Upper lobe of right lung (tissue), 1 donor: Measurements from ENCODE around the gene TSBP1. TPM values are rescaled to one million over a fixed set of nuclear protein-coding genes. Genes with fewer than 3 reads are reported as not detected.

Source experiments
- ATAC-seq: fragments of 200-7000 bp; cut with Tn5 transposase; one replicate; pipeline ENCODE4 v1.9.1; 2020; ENCODE audit warnings: mild to moderate bottlenecking, moderate library complexity
- DNase-seq: peaks from one replicate; pipeline ENCODE4 v3.0.0-alpha.2; 2020
- H3K27ac ChIP-seq: fragments of 200-600 bp; one replicate; pipeline ENCODE4 v1.8.0; 2022
- H3K27me3 ChIP-seq: fragments of 200-600 bp; one replicate; pipeline ENCODE4 v1.8.0; 2022; ENCODE audit warnings: mild to moderate bottlenecking
- H3K36me3 ChIP-seq: fragments of 200-600 bp; one replicate; pipeline ENCODE4 v1.8.0; 2022
- H3K4me1 ChIP-seq: fragments of 200-600 bp; one replicate; pipeline ENCODE4 v1.8.0; 2022
- H3K4me3 ChIP-seq: fragments of 200-600 bp; one replicate; pipeline ENCODE4 v1.8.0; 2022; ENCODE audit warnings: mild to moderate bottlenecking
- H3K9me3 ChIP-seq: fragments of 200-600 bp; one replicate; pipeline ENCODE4 v1.8.0; 2022
- CTCF ChIP-seq: fragments of 200-600 bp; IDR thresholded peaks from one replicate; pipeline ENCODE4 v1.8.0; 2022; ENCODE audit warnings: antibody characterized with exemption
- intact Hi-C: fragments of 100-400 bp; cut with DNase I; formaldehyde crosslinking; loops from one replicate; pipeline ENCODE4 v1.11.0; 2022
- total RNA-seq: library from RNA; stranded (reverse); fragmentation: NEBNext Ultra II Directional; extraction: Animal tissue kit (Norgen Biotek cat#: 25700); gene quantifications from one replicate; pipeline ENCODE4 v1.2.1, GENCODE V29; 2021
- donor health status: DM: no; HTN: yes; CAD: no; lungs with severe emphysema.

The TSBP1 gene
- total RNA-seq, 1 donor from 2014 or later: not detected

- H3K27me3 ChIP-seq: peaks cover 44% of the 10 kb centered on the region
- intact Hi-C loops: loop anchor here (5.0 to 10.0 kb wide), 2 partner anchors 284 to 386 kb away; no protein-coding TSS in a partner anchor
These were observed 39.2 kb upstream of the TSBP1 start for GRCh38 chr6:32410906-32411305.

GRCh38 chr6:32406857-32407256 lies 35.2 kb upstream of the TSBP1 start, which contains the start of gene BTNL2:
TSS of gene BTNL2 (minus strand) at chr6:32407181. CDS start at chr6:32407123, 58 bp downstream.
- H3K27me3 ChIP-seq: peaks cover 55% of the 10 kb centered on the region

More at GRCh38 chr6:32410906-32411305, 39.2 kb upstream of the TSBP1 start:
- ATAC-seq: no peak
- Histone ChIP-seq H3K4me3 (no peak overlapping the region), H3K9me3 (no peaks in the 10 kb centered on the region), H3K27ac (no peak overlapping the region), H3K36me3 (no peaks in the 10 kb centered on the region), H3K4me1 (peaks cover 7% of the 10 kb centered on the region)
- TF ChIP-seq CTCF: no peak
- no peak for DNase-seq

GRCh38 chr6:32406197-32406596 lies 34.5 kb upstream of the TSBP1 start:
- Histone ChIP-seq H3K9me3 (no peaks in the 10 kb centered on the region), H3K27me3 (peaks cover 52% of the 10 kb centered on the region), H3K27ac (no peak overlapping the region), H3K4me1 (no peaks in the 10 kb centered on the region), H3K36me3 (no peaks in the 10 kb centered on the region), H3K4me3 (no peak overlapping the region)
- TF ChIP-seq CTCF: no peak
- ATAC-seq: no peak
- intact Hi-C loops: no loop called here
- no peak for DNase-seq

More at GRCh38 chr6:32406857-32407256, 35.2 kb upstream of the TSBP1 start, which contains the start of gene BTNL2:
- Histone ChIP-seq H3K27ac (no peak within 1 kb of the TSS), H3K4me3 (no peak within 1 kb of the TSS), H3K9me3 (no peaks in the 10 kb centered on the region), H3K4me1 (no peaks in the 10 kb centered on the region), H3K36me3 (no peaks in the 10 kb centered on the region)
- DNase-seq (no peak), ATAC-seq (no peak)
- intact Hi-C loops: no loop called here
- no peak for TF ChIP-seq CTCF

GRCh38 chr6:32405656-32406055 lies 34.0 kb upstream of the TSBP1 start:
- Histone ChIP-seq H3K9me3 (no peaks in the 10 kb centered on the region), H3K36me3 (no peaks in the 10 kb centered on the region), H3K4me3 (no peak overlapping the region), H3K27ac (no peak overlapping the region), H3K27me3 (peaks cover 52% of the 10 kb centered on the region), H3K4me1 (no peaks in the 10 kb centered on the region)
- DNase-seq: no peak
- no peak for TF ChIP-seq CTCF
- intact Hi-C loops: no loop called here
- ATAC-seq: no peak

- Histone ChIP-seq H3K4me3 (no peak overlapping the region), H3K27ac (no peak overlapping the region), H3K4me1 (no peaks in the 10 kb centered on the region), H3K36me3 (no peaks in the 10 kb centered on the region), H3K27me3 (peaks cover 43% of the 10 kb centered on the region), H3K9me3 (no peaks in the 10 kb centered on the region)
- DNase-seq (no peak), ATAC-seq (no peak)
- intact Hi-C loops: no loop called here
- no peak for TF ChIP-seq CTCF
These were observed 31.1 kb upstream of the TSBP1 start for GRCh38 chr6:32402812-32403211.
